Transverse colon (tissue), 4 donors: ENCODE results near the gene ADCY4.

Experiments used
- CTCF ChIP-seq, 5 experiments: fragments of 200-600 bp in 3 of 5; fragments of 450-650 bp in 2 of 5; sonication (generic) in 3 of 5; IDR thresholded peaks; 1 replicate in 2 of 5; 2 replicates in 3 of 5; pipeline ENCODE4 v1.5.1; 2016 to 2017; ENCODE audit warnings: antibody characterized with exemption in 5 of 5, inconsistent platforms in 3 of 5, mild to moderate bottlenecking in 2 of 5, moderate library complexity in 1 of 5
- EP300 ChIP-seq: sonication (generic); formaldehyde crosslinking; IDR thresholded peaks from one replicate; pipeline ENCODE4 v1.6.1; 2017; ENCODE audit warnings: antibody characterized with exemption, low read depth
- POLR2A ChIP-seq: fragments of 450-650 bp; IDR thresholded peaks from one replicate; pipeline ENCODE4 v1.6.1; 2016; ENCODE audit warnings: antibody characterized with exemption, mild to moderate bottlenecking, moderate library complexity
- POLR2AphosphoS5 ChIP-seq, 3 donors: sonication (generic); formaldehyde crosslinking; IDR thresholded peaks; one replicate each; pipeline ENCODE4 v1.6.1; 2016; ENCODE audit warnings: antibody characterized with exemption in 3 of 3

GRCh38 chr14:24297190-24297964 is 37.5 kb downstream of the ADCY4 start:
- peak; percentile 10 to 57 (median 41) for TF ChIP-seq CTCF (IDR thresholded peaks at IDR 0.05)
- no peak for TF ChIP-seq POLR2A
- no peak for TF ChIP-seq EP300
- no peak for TF ChIP-seq POLR2AphosphoS5 (IDR thresholded peaks at IDR 0.05)
